B cell (primary cell): ENCODE measurements around the gene TBC1D4. TPM values are rescaled to one million over a fixed set of nuclear protein-coding genes. Genes with fewer than 3 reads are reported as not detected.

Experiments used
- ATAC-seq: fragments of 200-7000 bp; cut with Tn5 transposase; one replicate; pipeline ENCODE4 v1.10.0; 2021; ENCODE audit warnings: low read depth, mild to moderate bottlenecking, moderate number of reproducible peaks, moderate library complexity
- CTCF ChIA-PET: fragments of 350-600 bp; sonication (Branson Sonifier 250); formaldehyde crosslinking; loops from one replicate; lab custom pipeline; 2021; ENCODE audit warnings: antibody characterized with exemption, inconsistent platforms; lab: Charles Lee
- POLR2A ChIA-PET: fragments of 350-600 bp; sonication (Branson Sonifier 250); formaldehyde crosslinking; loops from one replicate; lab custom pipeline; 2021; ENCODE audit warnings: antibody characterized with exemption; lab: Charles Lee
- DNase-seq: peaks from one replicate; pipeline ENCODE4 v3.0.0; 2013
- H2AFZ ChIP-seq: 2 replicates; pipeline ENCODE4 v1.6.1; 2012; ENCODE audit warnings: mild to moderate bottlenecking, low read depth, low read length; ENCODE audit not compliant: insufficient read depth, poor library complexity, severe bottlenecking
- H3K27ac ChIP-seq, 2 donors: 1 replicate in 1 of 2; 2 replicates in 1 of 2; pipeline ENCODE4 v1.5.1; 2012 to 2013; ENCODE audit warnings: low read length in 2 of 2, mild to moderate bottlenecking in 2 of 2, moderate library complexity in 1 of 2
- H3K27me3 ChIP-seq, 4 experiments: fragments of 200-600 bp in 1 of 4; sonication (generic) in 1 of 4; replicated peaks in 1 of 4; 1 replicate in 2 of 4; 2 replicates in 2 of 4; pipeline versions ENCODE4 v1.6.1 to v1.7.0; 2013 to 2016; ENCODE audit warnings: low read length in 3 of 4, mild to moderate bottlenecking in 2 of 4, mixed read lengths in 1 of 4, moderate library complexity in 1 of 4; ENCODE audit not compliant: insufficient read depth in 4 of 4, control insufficient read depth in 3 of 4; ENCODE audit errors: control extremely low read depth in 1 of 4
- H3K36me3 ChIP-seq, 2 experiments: replicated peaks in 1 of 2; 1 replicate in 1 of 2; 2 replicates in 1 of 2; pipeline versions ENCODE4 v1.6.1 to v1.7.1; 2013; ENCODE audit warnings: low read length in 1 of 2; ENCODE audit not compliant: insufficient read depth in 2 of 2, control insufficient read depth in 1 of 2; ENCODE audit errors: control extremely low read depth in 1 of 2, extremely low read depth in 1 of 2
- H3K4me1 ChIP-seq, 2 donors: fragments of 200-600 bp in 1 of 2; sonication (generic) in 1 of 2; 1 replicate in 1 of 2; 2 replicates in 1 of 2; pipeline versions ENCODE4 v1.5.1 to v1.6.1; 2013 to 2017; ENCODE audit warnings: low read length in 2 of 2; ENCODE audit not compliant: control insufficient read depth in 2 of 2, insufficient read depth in 2 of 2
- H3K4me2 ChIP-seq: replicated peaks from 2 replicates; pipeline ENCODE3; 2012; ENCODE audit warnings: mild to moderate bottlenecking, low read depth, low read length; ENCODE audit not compliant: poor library complexity, severe bottlenecking
- H3K4me3 ChIP-seq, 5 experiments: fragments of 200-600 bp in 1 of 5; sonication (generic) in 1 of 5; 1 replicate in 3 of 5; 2 replicates in 2 of 5; pipeline versions ENCODE4 v1.5.1 to v1.7.0; 2011 to 2016; ENCODE audit warnings: low read length in 4 of 5, mild to moderate bottlenecking in 4 of 5, low read depth in 2 of 5, control low read depth in 1 of 5, moderate library complexity in 1 of 5; ENCODE audit not compliant: insufficient read depth in 1 of 5; ENCODE audit errors: control extremely low read depth in 1 of 5, extremely low read depth in 1 of 5
- H3K79me2 ChIP-seq: fragments of 200-600 bp; sonication (generic); one replicate; pipeline ENCODE4 v1.6.0; 2016; ENCODE audit warnings: low read length; ENCODE audit not compliant: control insufficient read depth, insufficient read depth
- H3K9ac ChIP-seq: fragments of 200-600 bp; sonication (generic); 2 replicates; pipeline ENCODE4 v1.6.1; 2017; ENCODE audit warnings: mild to moderate bottlenecking, low read length, moderate library complexity
- H3K9me3 ChIP-seq, 3 donors: one replicate each; pipeline versions ENCODE4 v1.6.1 to v1.7.1; 2013; ENCODE audit warnings: low read length in 2 of 3; ENCODE audit not compliant: control insufficient read depth in 2 of 3, insufficient read depth in 1 of 3; ENCODE audit errors: control extremely low read depth in 1 of 3
- H4K20me1 ChIP-seq: 2 replicates; pipeline ENCODE4 v1.6.0; 2012; ENCODE audit warnings: mild to moderate bottlenecking, low read length; ENCODE audit not compliant: insufficient read depth, control insufficient read depth, poor library complexity, severe bottlenecking
- H3K27ac Mint-ChIP-seq: one replicate; pipeline ENCODE4 v1.8.0; 2021; ENCODE audit warnings: mixed read lengths
- H3K27me3 Mint-ChIP-seq: one replicate; pipeline ENCODE4 v1.8.0; 2021; ENCODE audit warnings: mixed read lengths
- H3K4me1 Mint-ChIP-seq: one replicate; pipeline ENCODE4 v1.8.0; 2021; ENCODE audit warnings: mixed read lengths
- H3K4me3 Mint-ChIP-seq: one replicate; pipeline ENCODE4 v1.8.0; 2021; ENCODE audit warnings: mixed read lengths
- H3K9me3 Mint-ChIP-seq: one replicate; pipeline ENCODE4 v1.8.0; 2022; ENCODE audit warnings: mixed read lengths; ENCODE audit not compliant: insufficient read depth
- CTCF ChIP-seq: fragments of 200-600 bp; IDR thresholded peaks from one replicate; pipeline ENCODE4 v1.8.0; 2022; ENCODE audit warnings: antibody characterized with exemption, mild to moderate bottlenecking
- EZH2 ChIP-seq: IDR thresholded peaks from 2 replicates; pipeline ENCODE4 v1.6.1; 2012; ENCODE audit warnings: borderline replicate concordance, low read depth, mild to moderate bottlenecking, moderate library complexity, low read length; ENCODE audit not compliant: insufficient read depth, poor library complexity, severe bottlenecking
- WGBS: methylation state at CpG from one replicate; pipeline ENCODE4 v1.1.5; 2013; ENCODE audit warnings: missing lambda C conversion rate; ENCODE audit not compliant: insufficient coverage; 5-methylcytosine and 5-hydroxymethylcytosine counted together
- intact Hi-C: fragments of 100-400 bp; cut with micrococcal nuclease; formaldehyde crosslinking; loops from one replicate; pipeline ENCODE4 v1.10.0; 2022
- polyA plus RNA-seq: library from polyadenylated mRNA; depleted of rRNA; stranded (reverse); fragments of >200 nt; gene quantifications from 2 replicates; pipeline ENCODE4 v1.2.3, GENCODE V29; 2012
- total RNA-seq, 2 donors: library from RNA; stranded (reverse); fragments of 120-200 nt in 1 of 2; gene quantifications; 1 replicate in 1 of 2; 2 replicates in 1 of 2; pipeline versions ENCODE4 v1.2.3 to v1.2.4, GENCODE V29; 2013 to 2022

The TBC1D4 gene
- total and polyA plus RNA-seq, 2 donors (not counting 1 experiment from before 2014, with no cell fraction given) = 1.6 to 3.5 TPM

DNA sequence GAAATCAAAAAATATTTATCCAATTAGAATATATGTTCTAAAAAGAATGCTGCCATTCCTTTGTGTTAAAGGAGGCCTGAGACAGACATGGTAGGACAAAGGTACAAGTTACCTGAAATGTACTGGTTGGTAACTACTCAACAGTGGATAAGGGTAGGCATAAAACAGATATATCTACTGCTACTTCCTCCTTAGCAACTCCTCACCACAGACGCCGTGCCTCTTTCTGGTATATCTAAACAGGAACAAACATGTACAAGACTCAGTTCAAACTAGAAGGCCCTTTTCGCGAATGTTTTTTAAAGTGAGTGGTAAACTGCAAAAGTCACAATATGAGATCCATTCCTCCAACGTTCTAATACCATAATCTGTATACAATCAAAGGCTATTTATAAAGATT, 86.9 kb downstream of the TBC1D4 start:
- Histone ChIP-seq H3K4me2 (no peak overlapping the region), H3K4me1 (no peaks in the 10 kb centered on the region), H3K4me3 (no peak overlapping the region), H3K36me3 (no peaks in the 10 kb centered on the region), H3K9ac (no peak overlapping the region), H3K9me3 (peaks cover 0 to 1% (median 0%) of the 10 kb centered on the region in 3 donors), H4K20me1 (no peaks in the 10 kb centered on the region), H3K27me3 (no peaks in the 10 kb centered on the region), H2AFZ (no peak overlapping the region), H3K79me2 (no peaks in the 10 kb centered on the region), H3K27ac (no peak overlapping the region)
- POLR2A ChIA-PET = no interaction called here
- DNase-seq = no peak
- Mint-ChIP-seq H3K9me3 (no peaks in the 10 kb centered on the region), H3K27me3 (no peaks in the 10 kb centered on the region), H3K4me1 (peaks cover 2% of the 10 kb centered on the region), H3K4me3 (no peak overlapping the region), H3K27ac (no peak overlapping the region)
- intact Hi-C loops = no loop called here
- TF ChIP-seq CTCF (no peak), EZH2 (no peak)
- no peak for ATAC-seq
- no CpG with 5 or more reads among the region's 5 CpGs for whole genome bisulfite sequencing
- CTCF ChIA-PET = no interaction called here

DNA sequence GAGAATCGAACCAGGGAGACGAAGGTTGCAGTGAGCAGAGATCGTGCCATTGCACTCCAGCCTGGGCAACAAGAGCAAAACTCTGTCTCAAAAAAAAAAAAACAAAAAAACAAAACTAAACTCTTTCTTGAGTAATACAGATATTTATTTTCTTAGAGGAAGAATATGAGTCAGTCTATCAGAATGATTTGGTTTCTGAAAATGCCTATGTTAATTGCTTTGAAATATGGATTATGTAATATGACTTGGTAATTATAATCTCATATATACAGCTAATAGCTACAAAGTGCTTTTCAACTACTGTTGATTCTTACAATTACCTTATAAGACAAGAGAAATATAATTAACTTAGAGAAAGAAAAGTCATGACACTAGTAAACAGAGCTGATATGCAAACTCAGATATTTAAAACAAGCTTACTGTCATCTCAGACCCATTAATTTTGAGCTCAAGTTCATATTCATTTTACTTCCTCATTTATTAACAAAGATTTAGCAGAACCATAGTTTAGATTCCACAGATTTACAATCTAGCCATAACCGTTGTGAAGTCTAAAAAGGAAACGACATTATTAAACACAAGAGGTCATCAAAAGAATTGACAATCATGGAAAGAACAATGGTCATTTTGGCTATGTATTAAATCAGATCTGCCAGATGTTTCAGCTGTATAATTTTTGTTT, 88.0 kb downstream of the TBC1D4 start:
- DNase-seq (no peak), ATAC-seq (no peak)
- H3K27ac ChIP-seq = no peak overlapping the region
- CTCF ChIA-PET = no interaction called here
- H3K4me1 ChIP-seq = no peaks in the 10 kb centered on the region
- no peaks in the 10 kb centered on the region for H3K36me3 ChIP-seq
- H3K27me3 ChIP-seq = no peaks in the 10 kb centered on the region
- no peak overlapping the region for H2AFZ ChIP-seq
- Mint-ChIP-seq H3K4me1 (peaks cover 2% of the 10 kb centered on the region), H3K27ac (no peak overlapping the region), H3K9me3 (no peaks in the 10 kb centered on the region), H3K4me3 (no peak overlapping the region), H3K27me3 (no peaks in the 10 kb centered on the region)
- peaks cover 0 to 1% (median 0%) of the 10 kb centered on the region in 3 donors for H3K9me3 ChIP-seq
- intact Hi-C loops = no loop called here
- POLR2A ChIA-PET = no interaction called here
- no peaks in the 10 kb centered on the region for H3K79me2 ChIP-seq
- TF ChIP-seq CTCF = no peak
- TF ChIP-seq EZH2 = no peak
- H4K20me1 ChIP-seq = no peaks in the 10 kb centered on the region
- H3K4me2 ChIP-seq = no peak overlapping the region
- H3K9ac ChIP-seq = no peak overlapping the region
- WGBS = no CpG with 5 or more reads among the region's 5 CpGs
- no peak overlapping the region for H3K4me3 ChIP-seq
